KMS-11 (cell line): ENCODE measurements around the gene FMNL2.

Experiments used
- H2AFZ ChIP-seq: fragments of 200-600 bp; sonication (generic); 2 replicates; pipeline ENCODE4 v1.6.1; 2016; ENCODE audit warnings: antibody characterized with exemption, mixed run types, low read depth
- H3K27ac ChIP-seq: fragments of 200-600 bp; sonication (generic); 2 replicates; pipeline ENCODE4 v1.6.1; 2016; ENCODE audit warnings: mild to moderate bottlenecking, mixed run types
- H3K27me3 ChIP-seq: fragments of 200-600 bp; sonication (generic); 2 replicates; pipeline ENCODE4 v1.6.1; 2017; ENCODE audit warnings: mild to moderate bottlenecking, low read depth, mixed run types, moderate library complexity; ENCODE audit not compliant: insufficient read depth
- H3K36me3 ChIP-seq: fragments of 200-600 bp; sonication (generic); 2 replicates; pipeline ENCODE4 v1.6.1; 2017; ENCODE audit warnings: mild to moderate bottlenecking, mixed run types; ENCODE audit not compliant: insufficient read depth
- H3K4me1 ChIP-seq: fragments of 200-600 bp; sonication (generic); 2 replicates; pipeline ENCODE4 v1.6.1; 2016; ENCODE audit warnings: mild to moderate bottlenecking, low read depth, mixed run types; ENCODE audit not compliant: poor library complexity, severe bottlenecking
- H3K4me2 ChIP-seq: fragments of 200-600 bp; sonication (generic); 2 replicates; pipeline ENCODE4 v1.7.0; 2016; ENCODE audit warnings: mild to moderate bottlenecking, mixed run types
- H3K4me3 ChIP-seq: fragments of 200-600 bp; sonication (generic); IDR thresholded peaks from 2 replicates; pipeline ENCODE4 v1.6.1; 2017; ENCODE audit warnings: low read depth, low read length, mixed read lengths; ENCODE audit not compliant: insufficient read depth
- H3K79me2 ChIP-seq: fragments of 200-600 bp; sonication (generic); 2 replicates; pipeline ENCODE4 v1.6.1; 2016; ENCODE audit warnings: low read depth, mixed run types; ENCODE audit not compliant: insufficient read depth
- H3K9ac ChIP-seq: fragments of 200-600 bp; sonication (generic); 2 replicates; pipeline ENCODE4 v1.6.1; 2016; ENCODE audit warnings: mild to moderate bottlenecking, mixed run types
- H4K20me1 ChIP-seq: fragments of 200-600 bp; sonication (generic); 2 replicates; pipeline ENCODE4 v1.6.1; 2016; ENCODE audit warnings: mild to moderate bottlenecking, mixed run types; ENCODE audit not compliant: insufficient read depth
- CTCF ChIP-seq: fragments of 200-600 bp; sonication (generic); conservative IDR thresholded peaks from 2 replicates; pipeline ENCODE4 v1.6.1; 2017; ENCODE audit warnings: low read depth, mild to moderate bottlenecking, antibody characterized with exemption, low read length, moderate library complexity, mixed read lengths

FMNL2 gene

GRCh38 chr2:152696476-152696875 is 361.5 kb downstream of the FMNL2 start:
- H4K20me1 ChIP-seq: peaks cover 41% of the 10 kb centered on the region
- no peak overlapping the region for H2AFZ ChIP-seq
- no peak overlapping the region for H3K4me2 ChIP-seq
- no peaks in the 10 kb centered on the region for H3K27me3 ChIP-seq
- no peak overlapping the region for H3K4me3 ChIP-seq
- H3K27ac ChIP-seq: no peak overlapping the region
- H3K36me3 ChIP-seq: no peaks in the 10 kb centered on the region
- H3K79me2 ChIP-seq: peaks cover 86% of the 10 kb centered on the region
- no peak overlapping the region for H3K9ac ChIP-seq
- H3K4me1 ChIP-seq: peaks cover 61% of the 10 kb centered on the region
- TF ChIP-seq CTCF: no peak
